Skeletal muscle cell (primary cell): ENCODE measurements around the gene C10orf95.
"Not testable (repeated sequence)": the region's sequence is repeated elsewhere in the genome, so short reads cannot be mapped to it uniquely, and the experiment has no call there.

Experiments
- DNase-seq: peaks from one replicate; pipeline ENCODE4 v3.0.0-alpha.2; 2010; ENCODE audit warnings: low read depth
- H3K4me3 ChIP-seq: 2 replicates; pipeline ENCODE4 v1.5.1; 2011; ENCODE audit warnings: low read depth, mild to moderate bottlenecking, control low read depth, low read length, moderate library complexity

C10orf95 gene

GRCh38 chr10:102467971-102468438, 16.7 kb upstream of the C10orf95 start:
- DNase-seq: no peak
- H3K4me3 ChIP-seq: no peak overlapping the region

- no peak overlapping the region for H3K4me3 ChIP-seq
- no peak for DNase-seq
Measured at GRCh38 chr10:102467318-102467717, 16.0 kb upstream of the C10orf95 start.

GRCh38 chr10:102465466-102465865, 14.1 kb upstream of the C10orf95 start:
- no peak overlapping the region for H3K4me3 ChIP-seq
- DNase-seq: no peak

- DNase-seq: no peak
- no peak overlapping the region for H3K4me3 ChIP-seq
Measured at GRCh38 chr10:102463983-102464382, 12.6 kb upstream of the C10orf95 start.

GRCh38 chr10:102462512-102463054, 11.2 kb upstream of the C10orf95 start:
- H3K4me3 ChIP-seq: no peak overlapping the region
- DNase-seq: no peak

GRCh38 chr10:102461187-102462054, 10.1 kb upstream of the C10orf95 start:
- peak; percentile 31 for DNase-seq
- H3K4me3 ChIP-seq: peak overlapping the region; percentile 56

- H3K4me3 ChIP-seq: peak overlapping the region; percentile 56
- DNase-seq: no peak
Measured at GRCh38 chr10:102460836-102461186, 9.5 kb upstream of the C10orf95 start.

GRCh38 chr10:102458656-102459055, 7.3 kb upstream of the C10orf95 start:
- no peak for DNase-seq
- H3K4me3 ChIP-seq: no peak overlapping the region

- no peak overlapping the region for H3K4me3 ChIP-seq
- DNase-seq: no peak
Measured at GRCh38 chr10:102457591-102458150, 6.3 kb upstream of the C10orf95 start.

- no peak overlapping the region for H3K4me3 ChIP-seq
- peak; percentile 47 for DNase-seq
Measured at GRCh38 chr10:102455893-102456471, 4.6 kb upstream of the C10orf95 start.

GRCh38 chr10:102454662-102455487, 3.5 kb upstream of the C10orf95 start:
- DNase-seq: not testable (repeated sequence)

GRCh38 chr10:102453502-102453901, 2.2 kb upstream of the C10orf95 start:
- H3K4me3 ChIP-seq: no peak overlapping the region
- DNase-seq: no peak

More at GRCh38 chr10:102454662-102455487, 3.5 kb upstream of the C10orf95 start:
- not testable (repeated sequence) for H3K4me3 ChIP-seq

GRCh38 chr10:102452672-102453340, 1.5 kb upstream of the C10orf95 start:
- H3K4me3 ChIP-seq: no peak overlapping the region
- DNase-seq: no peak

- DNase-seq: peak; percentile 32
- peak overlapping the region; percentile 72 for H3K4me3 ChIP-seq
Measured at GRCh38 chr10:102450374-102451104, 804 bp downstream of the C10orf95 start.

GRCh38 chr10:102450124-102450373, 1.3 kb downstream of the C10orf95 start:
- no peak for DNase-seq

GRCh38 chr10:102449321-102450123, 1.8 kb downstream of the C10orf95 start:
- H3K4me3 ChIP-seq: peak overlapping the region; percentile 72
- DNase-seq: peak; percentile 27

More at GRCh38 chr10:102450124-102450373, 1.3 kb downstream of the C10orf95 start:
- H3K4me3 ChIP-seq: peak overlapping the region; percentile 72

- DNase-seq: no peak
- H3K4me3 ChIP-seq: no peak overlapping the region
Measured at GRCh38 chr10:102444851-102445250, 6.5 kb downstream of the C10orf95 start.

- no peak overlapping the region for H3K4me3 ChIP-seq
- no peak for DNase-seq
Measured at GRCh38 chr10:102438374-102438773, 13.0 kb downstream of the C10orf95 start.
